Stimulated activated naive CD4-positive, alpha-beta T cell treated with Interleukin-2 at 50 U/mL for 16 hours (primary cell): Measurements from ENCODE around the gene SEMA3F.
"Not testable (repeated sequence)": the region's sequence is repeated elsewhere in the genome, so short reads cannot be mapped to it uniquely, and the experiment has no call there.

ENCODE experiments used
- DNase-seq: peaks from one replicate; lab custom pipeline; 2025; lab: John Stamatoyannopoulos, UW

SEMA3F gene

DNA sequence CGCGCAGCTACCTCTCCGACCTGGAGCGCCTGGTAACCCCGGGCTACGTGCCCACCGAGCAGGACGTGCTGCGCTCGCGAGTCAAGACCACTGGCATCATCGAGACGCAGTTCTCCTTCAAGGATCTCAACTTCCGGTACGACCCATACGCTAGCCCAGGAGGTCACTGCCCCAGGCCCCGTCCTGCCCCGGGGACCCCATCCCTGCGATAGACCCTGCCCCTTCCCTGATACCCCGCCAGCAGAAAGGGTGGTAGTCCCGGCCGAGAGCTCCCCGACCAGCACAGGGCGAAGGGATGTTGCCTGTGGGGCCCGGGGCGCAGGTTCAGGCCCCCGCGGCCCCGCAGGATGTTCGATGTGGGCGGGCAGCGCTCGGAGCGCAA lies 38.6 kb downstream of the SEMA3F start:
- no peak for DNase-seq

DNA sequence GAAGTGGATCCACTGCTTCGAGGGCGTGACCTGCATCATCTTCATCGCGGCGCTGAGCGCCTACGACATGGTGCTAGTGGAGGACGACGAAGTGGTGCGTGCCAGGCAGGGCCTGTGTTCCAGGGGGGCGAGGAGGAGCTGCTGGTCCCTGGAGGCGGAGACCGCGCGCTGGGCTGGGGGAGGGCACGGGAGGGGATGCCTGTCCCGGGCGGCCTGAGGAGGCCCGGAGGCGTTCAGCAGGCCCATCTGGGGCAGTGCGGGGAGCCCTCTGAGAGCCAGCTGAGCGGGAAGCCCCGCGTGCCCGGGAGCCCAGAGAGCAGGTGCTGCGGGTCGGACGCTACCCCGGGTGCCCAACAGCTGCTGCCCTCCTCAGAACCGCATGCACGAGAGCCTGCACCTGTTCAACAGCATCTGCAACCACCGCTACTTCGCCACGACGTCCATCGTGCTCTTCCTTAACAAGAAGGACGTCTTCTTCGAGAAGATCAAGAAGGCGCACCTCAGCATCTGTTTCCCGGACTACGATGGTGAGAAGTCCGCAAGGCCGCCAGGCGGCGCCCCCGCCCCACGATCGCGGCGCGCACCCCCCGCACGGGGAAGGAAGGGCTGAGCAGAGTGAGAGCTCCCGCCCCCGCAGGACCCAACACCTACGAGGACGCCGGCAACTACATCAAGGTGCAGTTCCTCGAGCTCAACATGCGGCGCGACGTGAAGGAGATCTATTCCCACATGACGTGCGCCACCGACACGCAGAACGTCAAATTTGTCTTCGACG lies 39.2 kb downstream of the SEMA3F start:
- DNase-seq: peak; percentile 79

DNA sequence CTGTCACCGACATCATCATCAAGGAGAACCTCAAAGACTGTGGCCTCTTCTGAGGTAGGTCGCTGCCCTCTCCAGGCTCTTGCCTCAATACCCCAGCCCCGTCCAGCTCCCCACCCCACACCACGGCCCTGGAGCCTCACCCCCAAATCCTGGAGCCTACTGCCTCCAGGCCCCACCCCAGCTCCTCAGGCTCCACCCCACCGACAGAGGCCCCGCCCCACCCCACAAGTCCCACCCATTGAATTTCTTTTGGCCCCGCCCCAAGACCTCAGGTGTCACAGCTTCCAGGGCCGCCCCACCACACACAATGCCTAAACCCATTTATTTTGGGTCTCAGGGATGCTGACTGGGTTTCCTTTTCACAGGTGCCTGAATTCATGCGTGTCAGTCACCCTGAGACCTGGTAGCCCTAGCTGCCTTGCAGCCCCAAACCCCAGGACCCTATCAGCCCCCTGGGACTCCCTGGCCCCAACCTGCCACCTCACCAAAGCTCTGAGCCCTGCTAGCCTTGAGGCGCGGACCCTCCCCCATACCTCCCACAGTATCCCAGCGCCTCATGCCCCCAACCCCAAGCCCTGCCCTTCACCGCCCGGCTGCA lies 39.9 kb downstream of the SEMA3F start:
- DNase-seq: peak; percentile 19

DNA sequence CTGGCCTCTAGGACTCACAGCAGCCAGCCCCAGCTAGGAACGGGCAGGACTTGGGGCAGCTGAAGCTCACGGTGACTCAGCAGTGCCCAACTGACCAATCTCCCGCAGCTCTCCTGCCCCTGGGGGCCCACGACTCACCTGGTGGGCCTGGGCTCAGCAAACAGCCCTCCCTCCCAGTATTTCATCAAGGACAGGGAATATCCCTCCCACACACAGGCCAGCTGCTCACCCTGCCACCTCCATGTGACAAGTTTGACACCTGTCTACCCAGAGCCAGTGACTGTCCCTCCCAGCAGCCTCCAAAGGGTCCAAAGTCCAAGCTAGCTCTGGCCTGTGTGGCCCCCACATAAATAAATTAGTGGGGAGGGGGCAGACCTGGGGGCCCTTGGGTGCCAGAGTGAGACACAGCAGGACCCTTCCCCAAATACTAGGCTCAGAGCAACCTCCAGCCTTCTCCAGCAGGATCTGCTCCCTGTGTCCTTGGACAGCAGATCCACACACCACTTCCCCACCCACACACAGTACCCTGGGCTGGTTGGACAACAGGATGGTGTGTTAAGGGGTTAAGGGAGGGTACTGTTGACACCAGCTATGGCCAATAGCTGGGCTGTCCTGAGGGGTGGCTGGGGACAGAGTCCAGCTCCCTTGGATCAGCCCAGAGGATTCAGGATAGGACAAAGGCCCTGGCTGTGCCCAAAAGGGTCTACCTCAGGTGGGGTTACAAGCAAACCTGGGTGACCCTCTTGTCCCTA lies 40.6 kb downstream of the SEMA3F start:
- DNase-seq: no peak

DNA sequence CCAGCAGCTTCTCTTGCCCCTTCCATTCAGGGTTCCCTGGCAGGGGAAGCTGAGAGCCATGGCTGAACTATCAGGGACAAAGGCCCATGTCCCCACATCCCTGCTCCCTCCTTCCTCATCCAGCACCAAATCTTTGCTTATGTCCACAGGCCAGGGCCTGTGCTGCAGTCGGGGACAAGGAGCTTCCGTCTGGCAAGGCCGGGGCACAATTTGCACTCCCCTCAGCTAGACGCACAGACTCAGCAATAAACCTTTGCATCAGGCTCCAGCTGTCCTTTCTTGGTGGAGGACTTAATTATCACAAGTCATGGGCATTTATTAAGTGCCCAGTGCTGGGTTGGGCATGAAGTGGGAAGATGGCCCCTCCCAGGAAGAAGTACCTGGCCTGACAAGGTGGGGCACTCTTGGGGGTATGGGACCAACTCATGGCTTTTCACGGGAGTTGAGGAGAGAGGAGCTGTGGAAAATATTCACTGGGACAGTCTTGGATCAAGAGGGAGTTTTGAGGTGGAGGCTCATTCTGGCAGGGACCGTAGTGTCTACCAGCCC lies 41.2 kb downstream of the SEMA3F start:
- no peak for DNase-seq

DNA sequence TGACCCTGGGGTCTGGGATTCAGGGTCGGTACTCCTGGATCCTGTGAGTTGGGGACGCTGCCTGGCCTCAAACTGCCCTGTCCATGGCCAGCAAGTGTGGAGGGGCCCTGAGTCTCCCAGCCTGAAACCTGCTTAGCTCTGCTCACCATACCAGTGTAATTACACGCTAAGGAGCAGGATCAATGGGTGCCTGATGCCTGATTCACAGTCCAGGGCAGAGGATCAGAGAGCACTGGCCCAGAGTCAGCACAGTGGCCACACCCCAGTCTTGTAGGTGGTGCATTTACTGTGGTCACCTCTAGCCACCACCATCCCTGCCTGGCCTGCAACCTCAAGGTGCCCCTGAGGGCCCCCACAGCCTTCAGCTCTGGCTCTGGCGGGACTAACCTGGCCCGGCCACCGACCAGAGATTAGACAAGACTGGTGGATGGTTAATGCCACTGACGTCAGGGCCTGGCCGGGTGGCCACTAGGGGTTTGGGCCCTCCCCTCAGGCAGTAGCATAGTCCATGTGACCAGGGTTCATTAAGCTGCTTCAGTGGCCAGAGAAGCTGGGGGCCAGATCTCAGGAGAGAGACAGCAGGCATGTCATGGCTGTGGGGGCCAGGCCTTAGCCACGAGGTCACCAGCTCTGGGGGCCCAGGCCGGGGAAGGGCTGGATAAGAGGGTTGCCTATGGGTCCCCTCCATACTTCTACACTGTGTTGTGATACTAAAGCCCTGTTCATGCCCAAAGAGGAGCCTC lies 46.6 kb downstream of the SEMA3F start:
- DNase-seq: no peak

DNA sequence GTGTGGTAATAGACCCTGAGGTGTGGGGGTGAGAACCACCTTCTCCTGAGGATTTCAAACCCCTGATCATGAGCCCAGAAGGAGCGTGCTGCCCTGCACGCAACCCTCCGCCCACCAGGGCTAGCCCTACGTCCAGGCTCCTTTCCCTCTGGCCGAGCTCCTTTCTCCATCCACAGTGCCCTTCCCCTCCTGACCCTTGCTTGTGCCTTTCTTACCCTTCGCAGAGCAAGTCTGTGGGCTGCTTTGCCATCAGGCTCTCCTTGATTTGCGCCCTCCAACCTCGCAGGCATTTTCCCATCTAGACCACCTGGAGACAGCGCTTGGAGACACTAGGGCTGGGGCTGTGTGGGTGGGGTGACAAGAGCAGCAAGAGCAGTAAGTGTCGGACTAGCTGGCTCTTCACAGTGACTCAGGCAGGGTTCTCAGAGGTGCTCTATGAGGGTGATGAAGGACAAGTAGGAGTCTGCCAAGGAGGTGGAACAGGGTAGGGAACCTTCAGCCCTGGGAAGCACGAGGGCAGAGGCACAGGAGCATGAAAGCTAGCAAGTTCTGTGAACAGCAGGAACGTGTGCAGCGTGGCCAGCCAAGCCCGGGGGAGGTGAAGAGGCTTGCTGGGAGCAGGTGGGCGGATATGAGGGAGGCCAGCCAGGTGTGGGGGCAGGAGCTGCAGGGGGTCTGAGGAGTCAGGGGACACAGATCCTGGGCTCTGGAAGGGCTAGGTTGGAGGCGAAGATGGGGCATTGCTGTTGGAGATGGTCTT lies 47.4 kb downstream of the SEMA3F start:
- DNase-seq: no peak

DNA sequence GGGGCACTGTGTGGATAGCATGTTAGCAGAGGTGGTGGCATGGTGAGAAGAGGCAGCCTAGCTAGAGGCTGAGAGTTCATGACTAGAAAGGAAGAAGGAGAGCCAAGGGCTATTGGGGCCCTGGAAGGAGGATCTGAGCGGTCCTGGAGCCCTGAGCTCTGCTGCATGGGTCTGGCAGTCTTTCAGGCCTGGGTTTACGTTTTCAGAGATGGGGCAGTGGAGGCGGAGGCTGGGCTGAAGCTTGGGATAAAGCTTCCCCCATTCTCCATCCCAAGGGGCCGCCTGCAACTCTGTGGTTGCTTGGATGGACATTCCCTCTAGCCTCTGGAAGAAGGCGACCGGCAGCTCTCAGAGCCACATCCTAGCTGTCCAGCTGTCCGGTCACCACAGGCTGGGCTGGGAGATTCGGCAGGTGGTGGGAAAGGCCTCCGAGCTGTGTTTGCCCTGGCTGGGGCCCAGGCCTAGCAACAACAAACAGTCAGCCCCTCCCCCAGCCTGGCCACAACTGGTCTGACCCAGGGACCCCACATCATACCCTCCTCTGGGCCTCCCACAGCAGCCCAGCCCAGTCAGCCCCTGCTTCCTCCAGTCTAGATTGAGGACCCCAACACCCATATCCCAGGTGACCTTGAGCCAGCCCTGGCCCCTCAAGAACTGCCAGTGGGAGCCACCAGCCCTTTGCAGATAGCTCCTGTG lies 48.1 kb downstream of the SEMA3F start:
- no peak for DNase-seq

DNA sequence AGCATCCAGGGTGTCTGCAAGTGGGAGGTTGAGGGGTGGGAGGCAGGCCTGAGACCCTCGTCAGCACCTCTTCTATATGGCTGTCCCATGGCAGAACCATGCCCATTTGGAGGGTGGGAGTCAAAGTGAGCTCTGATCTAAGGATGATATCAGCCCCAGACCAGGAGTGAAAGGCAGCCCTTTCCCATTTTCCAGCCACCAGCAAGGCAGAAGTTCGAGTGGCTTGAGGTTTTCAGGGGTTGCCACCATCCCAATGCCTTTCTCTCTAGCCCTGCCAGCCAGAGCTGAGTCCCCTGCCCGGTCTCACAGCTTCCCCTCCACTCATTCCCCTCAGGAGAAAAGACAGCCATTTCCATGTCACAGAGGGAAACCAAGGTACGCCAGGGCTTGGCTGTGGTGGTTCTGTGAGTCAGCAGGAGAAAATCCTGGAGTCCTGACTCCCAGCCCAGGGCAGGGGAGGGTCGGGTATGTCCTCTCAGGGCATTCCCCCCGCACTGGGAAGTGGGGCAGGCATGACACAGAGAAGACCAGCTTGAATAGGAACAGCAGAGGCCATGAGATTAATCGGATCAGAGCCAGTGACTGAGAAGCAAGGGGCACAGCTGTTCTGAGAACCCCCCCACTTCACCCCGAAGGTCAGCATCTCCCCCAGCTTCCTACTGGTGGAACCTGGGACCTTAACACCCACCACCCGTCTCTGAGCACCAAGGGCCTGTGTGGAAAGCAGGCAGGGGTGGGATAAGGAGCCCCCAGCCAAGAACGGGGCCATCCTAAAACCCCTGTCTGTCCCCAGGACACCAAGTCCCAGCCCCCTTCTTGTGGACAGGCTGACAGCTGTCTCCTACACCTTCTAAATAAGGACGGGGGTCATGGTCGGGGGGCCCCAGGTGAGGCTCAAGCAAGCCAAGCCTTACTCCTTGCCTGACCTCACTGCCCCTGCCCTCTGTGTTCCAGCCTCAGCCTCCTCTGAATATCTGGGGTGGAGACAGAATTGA lies 49.0 kb downstream of the SEMA3F start:
- DNase-seq: no peak

DNA sequence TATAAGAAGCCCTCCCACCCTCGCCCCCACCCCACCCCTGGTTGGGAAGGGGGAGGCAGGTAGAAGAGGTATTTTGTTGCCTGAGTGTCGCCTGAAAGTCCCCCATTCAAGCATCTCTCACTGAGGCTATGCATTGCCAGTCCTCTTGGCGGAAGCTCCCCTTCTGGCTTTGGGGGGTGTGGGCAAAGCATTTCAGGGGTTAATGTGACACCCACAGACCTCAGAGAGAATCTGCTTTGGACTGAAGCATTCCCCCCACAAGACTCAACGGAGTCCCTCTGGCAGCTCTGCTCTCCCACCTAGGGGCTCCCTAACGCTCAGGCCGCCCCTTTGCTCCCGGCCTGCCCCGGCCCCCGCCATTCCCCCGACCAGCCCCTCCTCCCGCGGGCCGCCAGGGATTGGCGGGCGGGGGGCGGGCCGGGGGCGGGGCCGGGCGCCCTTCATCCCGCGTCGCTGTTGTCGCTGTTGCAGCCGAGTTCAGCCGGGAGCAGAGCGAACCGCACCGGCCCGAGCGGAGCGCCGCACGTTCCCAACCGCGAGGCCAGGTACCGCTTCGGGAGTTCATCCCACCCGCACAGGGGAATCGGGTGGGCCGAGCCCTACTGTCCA lies 49.8 kb downstream of the SEMA3F start, which contains the start of gene SLC38A3:
TSS of gene SLC38A3 (plus strand) at position 468 of the 609 bp plus-strand sequence. CDS start 8,929 bp downstream, outside the sequence.
- no peak for DNase-seq

DNA sequence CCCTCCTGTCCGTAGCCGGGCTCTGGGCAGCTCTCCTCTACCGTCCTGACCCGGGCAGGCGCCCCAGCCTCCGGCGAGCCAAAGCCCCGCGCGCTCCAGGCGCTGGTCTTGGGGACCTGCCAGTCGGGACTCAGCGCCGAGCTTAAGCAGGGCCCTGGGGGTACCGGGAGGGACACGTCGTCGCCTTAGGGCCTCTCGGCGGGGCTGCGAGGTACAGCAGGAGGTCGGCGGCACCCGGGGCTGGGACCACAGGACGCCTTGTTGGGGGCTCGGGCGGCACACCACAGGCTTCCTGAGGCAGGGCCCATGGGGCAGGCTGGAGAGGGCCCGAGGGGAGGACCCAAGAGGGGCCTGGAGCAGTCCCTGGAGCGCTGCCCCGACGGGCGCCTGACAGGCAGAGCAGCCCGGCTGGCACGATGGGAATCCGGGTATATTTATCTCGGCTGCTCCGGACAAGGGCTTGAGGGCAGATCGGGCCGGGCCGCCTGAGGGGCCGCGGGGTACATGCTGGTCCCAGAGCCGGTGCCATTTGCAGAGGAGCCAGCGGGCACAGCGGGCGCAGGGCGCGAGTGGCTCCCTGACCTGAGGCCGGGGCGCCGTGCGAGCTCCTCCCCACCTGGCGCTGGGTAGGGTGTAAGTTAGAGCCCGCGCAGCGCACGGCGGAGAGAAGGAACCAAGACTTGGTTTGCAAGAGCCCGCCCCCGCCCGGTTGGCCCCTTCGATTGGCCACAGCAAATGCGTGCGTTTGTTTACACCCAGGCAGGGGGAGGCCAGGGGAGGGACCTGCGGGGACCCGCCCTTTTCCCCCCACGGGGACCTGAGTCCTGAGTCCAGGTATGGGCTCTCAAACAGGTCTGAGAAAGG lies 50.5 kb downstream of the SEMA3F start:
- peak; percentile 30 for DNase-seq

DNA sequence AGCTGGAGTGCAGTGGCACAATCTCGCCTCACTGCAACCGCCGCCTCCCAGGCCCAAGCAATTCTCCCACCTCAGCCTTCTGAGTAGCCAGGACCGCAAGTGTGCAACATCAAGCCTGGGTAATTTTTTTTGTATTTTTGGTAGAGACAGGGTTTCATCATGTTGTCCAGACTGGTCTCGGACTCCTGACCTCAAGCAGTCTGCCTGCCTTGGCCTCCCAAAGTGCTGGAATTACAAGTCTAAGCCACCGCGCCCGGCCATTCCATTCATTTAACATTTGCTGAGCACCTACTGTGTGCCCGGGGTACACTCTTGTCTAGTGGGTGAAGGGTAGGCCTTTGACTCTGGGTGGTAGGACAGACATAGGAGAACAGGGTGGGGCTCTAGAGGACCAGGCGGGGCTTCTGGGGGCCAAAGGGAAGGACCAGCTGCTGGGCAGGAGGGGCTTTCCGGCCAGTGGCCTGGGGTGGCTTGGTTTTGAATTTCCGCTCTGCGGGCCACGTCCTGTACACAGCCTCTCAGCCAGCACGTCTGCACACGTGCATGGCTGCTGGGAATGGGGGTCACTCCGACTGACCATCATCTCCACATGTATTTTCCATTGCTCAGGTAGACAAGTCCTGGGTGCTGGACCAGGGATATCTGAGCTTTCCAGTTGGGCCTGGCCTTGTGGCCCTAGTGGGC lies 52.4 kb downstream of the SEMA3F start:
- no peak for DNase-seq

DNA sequence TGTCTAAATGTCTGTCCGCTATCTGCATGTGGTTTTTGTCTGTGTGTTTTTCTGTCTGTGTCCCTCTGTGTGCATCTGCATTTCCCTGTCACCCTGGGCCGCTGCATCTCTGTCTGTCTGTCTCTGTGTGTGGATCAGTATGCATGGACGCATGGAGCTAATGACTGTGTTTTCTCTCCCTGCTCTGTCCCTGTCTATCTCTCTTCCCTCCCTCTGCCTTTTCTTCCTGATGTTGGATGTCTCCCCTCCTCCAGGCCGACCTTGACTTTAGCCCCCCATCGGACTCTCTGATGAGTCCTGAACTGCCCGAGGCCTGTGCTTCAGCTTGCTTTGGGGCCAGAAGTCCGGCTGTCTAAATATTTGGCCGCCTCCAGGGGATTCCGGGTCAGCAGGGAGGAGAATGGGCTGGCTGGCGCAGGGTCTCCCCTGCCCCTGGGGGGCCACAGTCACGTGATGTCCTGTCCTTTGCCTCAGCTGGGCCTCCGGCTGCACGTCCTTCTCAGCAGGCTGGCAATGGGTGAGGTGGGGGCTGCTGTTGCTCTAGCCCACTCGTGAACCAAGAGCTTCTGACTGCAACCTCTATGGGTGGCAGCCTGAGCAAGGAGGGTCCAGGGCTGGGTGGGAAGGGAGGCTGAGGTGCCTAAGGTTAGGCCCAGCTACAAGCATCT lies 53.7 kb downstream of the SEMA3F start:
- DNase-seq: no peak

DNA sequence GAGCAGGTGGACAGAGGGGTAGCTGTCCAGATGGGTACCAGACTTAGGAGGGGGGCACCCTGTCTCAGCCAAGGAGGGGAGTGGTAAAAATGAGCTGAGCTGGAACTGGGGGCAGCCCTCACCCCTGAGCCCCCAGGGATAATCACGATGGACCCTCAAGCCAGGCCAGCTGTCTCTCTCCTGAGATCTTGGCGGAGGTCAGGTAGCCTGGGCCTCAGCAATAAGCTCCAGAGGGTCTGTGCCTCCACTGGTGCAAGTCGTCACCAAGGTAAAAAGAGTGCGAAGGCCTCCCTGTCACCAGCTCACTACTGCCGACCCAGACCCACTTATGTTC lies 55.0 kb downstream of the SEMA3F start:
- no peak for DNase-seq

DNA sequence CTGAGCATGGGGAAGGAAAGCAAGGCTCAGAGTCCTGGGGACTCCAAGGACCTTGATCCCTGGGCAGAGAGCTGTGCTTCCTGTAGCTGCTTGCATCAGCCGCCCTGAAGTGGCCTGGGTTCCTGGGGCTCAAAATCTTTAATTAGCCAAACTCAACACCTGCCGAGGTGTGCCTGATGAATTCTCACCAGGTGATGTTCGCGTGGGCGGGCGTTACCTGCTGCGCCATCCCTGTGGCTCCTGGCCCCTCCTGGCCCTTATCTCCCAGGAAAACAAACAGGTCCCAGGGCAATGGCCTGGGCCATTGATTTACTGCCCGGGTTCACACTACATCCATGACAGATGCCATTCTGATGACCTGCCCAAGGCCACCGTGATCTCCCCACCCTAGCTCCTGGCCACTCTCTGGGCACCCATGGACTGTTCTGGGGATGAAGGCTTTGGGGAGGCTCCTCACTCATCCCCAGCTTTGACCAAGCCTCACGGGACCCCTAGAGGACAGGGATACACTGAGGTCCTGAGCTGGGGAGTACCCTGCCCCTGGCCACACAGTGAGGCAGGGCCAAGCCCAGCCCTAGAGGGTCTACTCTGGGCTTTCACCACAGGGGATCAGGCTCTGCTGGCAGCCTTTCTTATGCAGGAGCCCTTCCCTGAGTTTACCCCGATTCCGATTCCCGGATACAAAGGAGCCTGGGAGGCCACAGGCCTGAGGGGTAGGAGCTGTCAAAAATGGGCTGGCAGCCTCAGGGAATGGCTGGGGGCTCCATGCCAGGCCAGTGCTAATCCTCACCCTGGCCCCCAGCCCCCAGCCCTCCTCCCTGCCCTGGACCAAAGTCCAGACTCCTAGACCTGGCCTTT lies 55.6 kb downstream of the SEMA3F start:
- DNase-seq: no peak

DNA sequence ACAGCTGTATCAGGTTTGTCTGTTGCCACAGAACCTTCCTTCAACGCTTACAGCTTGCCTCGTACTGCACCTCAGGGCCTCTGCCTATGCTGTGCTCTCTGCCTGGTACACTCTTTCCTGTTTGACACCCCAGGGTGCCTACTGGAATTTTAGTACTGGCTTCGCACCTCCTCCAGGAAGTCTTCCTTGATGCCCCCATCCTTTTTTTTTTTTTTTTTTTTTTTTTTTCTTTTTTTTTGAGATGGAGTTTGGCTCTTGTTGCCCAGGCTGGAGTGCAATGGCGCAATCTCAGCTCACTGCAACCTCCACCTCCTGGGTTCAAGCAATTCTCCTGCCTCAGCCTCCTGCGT lies 56.2 kb downstream of the SEMA3F start:
- DNase-seq: not testable (repeated sequence)
